Stomach (tissue), 4 donors: ENCODE results near the gene CCDC107.

ENCODE experiments used
- POLR2A ChIP-seq, 4 donors: fragments of 450-650 bp; IDR thresholded peaks; one replicate each; pipeline ENCODE4 v1.6.1; 2016; ENCODE audit warnings: antibody characterized with exemption in 4 of 4, control low read depth in 2 of 4, mild to moderate bottlenecking in 1 of 4, moderate library complexity in 1 of 4
- TF ChIP-seq, protein P1 (sequence below), 7 experiments: fragments of 450-650 bp in 4 of 7; fragments of 200-600 bp in 3 of 7; sonication (generic) in 3 of 7; IDR thresholded peaks; one replicate each; pipeline ENCODE4 v1.5.1; 2016 to 2019; ENCODE audit warnings: antibody characterized with exemption in 7 of 7, control low read depth in 2 of 7, mild to moderate bottlenecking in 1 of 7

DNA sequence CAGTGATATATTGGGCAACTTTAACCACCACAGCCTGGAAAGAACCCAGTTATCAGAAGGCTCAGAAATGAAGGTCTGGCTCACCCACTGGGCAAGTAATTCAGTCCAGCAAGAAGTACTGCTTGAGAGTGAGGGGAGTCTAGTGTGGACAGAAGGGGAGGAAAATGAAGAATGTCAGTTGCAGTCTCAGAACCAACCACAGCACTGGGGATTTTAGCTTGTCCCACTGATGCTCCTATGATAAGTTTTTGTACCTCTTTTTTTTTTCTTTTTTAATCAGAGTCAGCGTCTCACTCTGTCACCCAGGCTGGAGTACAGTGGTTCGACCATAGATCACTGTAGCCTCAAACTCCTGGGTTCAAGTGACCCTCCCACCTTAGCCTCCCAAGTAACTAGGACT, 30.5 kb upstream of the CCDC107 start:
- TF ChIP-seq, protein P1, sequence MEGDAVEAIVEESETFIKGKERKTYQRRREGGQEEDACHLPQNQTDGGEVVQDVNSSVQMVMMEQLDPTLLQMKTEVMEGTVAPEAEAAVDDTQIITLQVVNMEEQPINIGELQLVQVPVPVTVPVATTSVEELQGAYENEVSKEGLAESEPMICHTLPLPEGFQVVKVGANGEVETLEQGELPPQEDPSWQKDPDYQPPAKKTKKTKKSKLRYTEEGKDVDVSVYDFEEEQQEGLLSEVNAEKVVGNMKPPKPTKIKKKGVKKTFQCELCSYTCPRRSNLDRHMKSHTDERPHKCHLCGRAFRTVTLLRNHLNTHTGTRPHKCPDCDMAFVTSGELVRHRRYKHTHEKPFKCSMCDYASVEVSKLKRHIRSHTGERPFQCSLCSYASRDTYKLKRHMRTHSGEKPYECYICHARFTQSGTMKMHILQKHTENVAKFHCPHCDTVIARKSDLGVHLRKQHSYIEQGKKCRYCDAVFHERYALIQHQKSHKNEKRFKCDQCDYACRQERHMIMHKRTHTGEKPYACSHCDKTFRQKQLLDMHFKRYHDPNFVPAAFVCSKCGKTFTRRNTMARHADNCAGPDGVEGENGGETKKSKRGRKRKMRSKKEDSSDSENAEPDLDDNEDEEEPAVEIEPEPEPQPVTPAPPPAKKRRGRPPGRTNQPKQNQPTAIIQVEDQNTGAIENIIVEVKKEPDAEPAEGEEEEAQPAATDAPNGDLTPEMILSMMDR (IDR thresholded peaks at IDR 0.05) = no peak
- TF ChIP-seq POLR2A (IDR thresholded peaks at IDR 0.05) = no peak
